Hepatocyte (in vitro differentiated cells): ENCODE data around the gene TMEM270.

Source experiments
- CTCF ChIP-seq: fragments of 200-600 bp; sonication (generic); IDR thresholded peaks from 2 replicates; pipeline ENCODE4 v1.5.1; 2016; ENCODE audit warnings: antibody characterized with exemption, mild to moderate bottlenecking; ENCODE audit not compliant: poor library complexity
- EZH2 ChIP-seq: fragments of 200-600 bp; sonication (generic); IDR thresholded peaks from 2 replicates; pipeline ENCODE4 v1.6.1; 2016; ENCODE audit warnings: antibody characterized with exemption, mild to moderate bottlenecking, borderline replicate concordance
- EZH2phosphoT487 ChIP-seq: fragments of 200-600 bp; sonication (generic); IDR thresholded peaks from one replicate; pipeline ENCODE4 v1.6.1; 2018; ENCODE audit warnings: antibody characterized with exemption, mild to moderate bottlenecking, low read depth, moderate library complexity; ENCODE audit not compliant: unreplicated experiment, severe bottlenecking

- no peak for TF ChIP-seq CTCF
- no peak for TF ChIP-seq EZH2phosphoT487
- TF ChIP-seq EZH2 = no peak
Measured at GRCh38 chr7:73887762-73888161, 26.8 kb downstream of the TMEM270 start.
